GM19455 (cell line): ENCODE data around the gene SLC6A19.

Experiments used
- ATAC-seq: cut with Tn5 transposase; IDR thresholded peaks from one replicate; pipeline ENCODE4 v1.9.1; 2021; ENCODE audit not compliant: unreplicated experiment

The SLC6A19 gene

DNA sequence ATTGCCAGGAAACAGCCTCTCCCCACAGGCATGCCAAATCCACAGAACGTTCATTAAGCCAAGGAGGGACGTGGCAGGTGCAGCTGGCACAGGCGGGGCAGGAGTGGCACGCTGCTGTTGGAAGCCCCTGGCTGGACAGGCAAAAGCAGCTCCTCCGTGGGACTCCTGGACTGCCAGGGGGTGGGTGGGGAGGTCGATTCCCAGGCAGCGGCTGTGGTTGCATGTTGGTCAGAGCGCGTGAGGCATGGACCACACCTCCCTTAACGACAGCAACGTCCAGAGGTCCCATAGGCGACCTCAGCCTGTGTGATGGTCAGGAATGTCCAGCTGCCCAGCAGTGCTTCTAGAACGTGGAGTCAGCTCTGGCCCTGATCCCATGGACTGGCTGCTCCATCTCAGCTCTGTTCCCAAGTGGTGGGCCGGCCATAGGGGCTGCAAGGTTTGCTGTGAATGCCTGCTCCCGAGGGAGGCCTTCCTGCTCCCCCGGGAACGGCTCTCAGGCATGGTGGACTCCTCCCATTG, 6.9 kb downstream of the SLC6A19 start:
- ATAC-seq = no peak

DNA sequence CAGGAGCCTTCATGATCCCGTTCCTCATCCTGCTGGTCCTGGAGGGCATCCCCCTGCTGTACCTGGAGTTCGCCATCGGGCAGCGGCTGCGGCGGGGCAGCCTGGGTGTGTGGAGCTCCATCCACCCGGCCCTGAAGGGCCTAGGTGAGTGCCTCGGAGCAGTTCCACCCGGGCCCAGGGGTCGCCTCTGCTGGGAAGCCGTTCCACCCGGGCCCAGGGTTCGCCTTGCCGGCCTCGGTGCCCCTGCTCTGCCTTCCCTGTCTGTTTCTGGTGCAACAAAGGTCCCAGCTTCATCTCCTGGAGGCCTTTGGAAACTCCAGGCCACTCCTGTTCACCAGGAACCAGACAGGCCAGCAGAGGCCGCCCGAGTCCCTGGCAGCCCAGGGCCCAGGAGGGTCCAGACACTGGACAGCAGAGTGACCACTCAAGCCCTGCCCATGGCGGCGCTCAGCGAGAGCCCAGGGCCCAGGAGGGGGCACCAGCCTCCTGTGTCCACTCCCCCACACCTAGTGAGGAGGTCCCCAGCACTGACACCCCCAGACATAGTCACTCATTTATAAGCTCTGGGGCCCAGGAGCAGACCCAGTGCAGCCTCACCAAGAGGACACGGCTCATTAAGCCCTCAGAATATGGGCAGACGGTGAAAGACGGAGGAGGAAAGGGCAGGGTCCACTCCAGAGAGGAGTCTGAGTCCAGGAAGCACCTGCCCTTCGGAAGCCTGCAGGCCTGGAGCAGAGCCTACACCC, 7.5 kb downstream of the SLC6A19 start:
- ATAC-seq = no peak

DNA sequence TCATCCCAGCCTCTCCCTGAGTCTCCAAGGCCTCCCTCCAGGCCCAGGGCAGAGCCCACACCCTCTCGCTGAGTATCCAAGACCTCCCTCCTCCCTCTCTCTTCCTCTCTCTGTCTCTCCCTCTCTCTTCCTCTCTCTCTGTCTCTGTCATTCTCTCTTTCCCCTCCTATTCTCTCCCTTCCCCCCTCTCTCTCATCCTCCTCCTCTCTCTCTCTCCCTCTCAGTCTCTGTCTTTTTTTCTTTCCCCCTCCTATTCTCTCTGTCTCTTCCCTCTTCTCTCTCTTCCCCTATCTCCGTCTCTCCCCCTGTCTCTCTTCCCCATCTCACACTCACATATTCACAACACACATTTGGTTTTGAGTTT, 8.1 kb downstream of the SLC6A19 start:
- ATAC-seq = no peak

DNA sequence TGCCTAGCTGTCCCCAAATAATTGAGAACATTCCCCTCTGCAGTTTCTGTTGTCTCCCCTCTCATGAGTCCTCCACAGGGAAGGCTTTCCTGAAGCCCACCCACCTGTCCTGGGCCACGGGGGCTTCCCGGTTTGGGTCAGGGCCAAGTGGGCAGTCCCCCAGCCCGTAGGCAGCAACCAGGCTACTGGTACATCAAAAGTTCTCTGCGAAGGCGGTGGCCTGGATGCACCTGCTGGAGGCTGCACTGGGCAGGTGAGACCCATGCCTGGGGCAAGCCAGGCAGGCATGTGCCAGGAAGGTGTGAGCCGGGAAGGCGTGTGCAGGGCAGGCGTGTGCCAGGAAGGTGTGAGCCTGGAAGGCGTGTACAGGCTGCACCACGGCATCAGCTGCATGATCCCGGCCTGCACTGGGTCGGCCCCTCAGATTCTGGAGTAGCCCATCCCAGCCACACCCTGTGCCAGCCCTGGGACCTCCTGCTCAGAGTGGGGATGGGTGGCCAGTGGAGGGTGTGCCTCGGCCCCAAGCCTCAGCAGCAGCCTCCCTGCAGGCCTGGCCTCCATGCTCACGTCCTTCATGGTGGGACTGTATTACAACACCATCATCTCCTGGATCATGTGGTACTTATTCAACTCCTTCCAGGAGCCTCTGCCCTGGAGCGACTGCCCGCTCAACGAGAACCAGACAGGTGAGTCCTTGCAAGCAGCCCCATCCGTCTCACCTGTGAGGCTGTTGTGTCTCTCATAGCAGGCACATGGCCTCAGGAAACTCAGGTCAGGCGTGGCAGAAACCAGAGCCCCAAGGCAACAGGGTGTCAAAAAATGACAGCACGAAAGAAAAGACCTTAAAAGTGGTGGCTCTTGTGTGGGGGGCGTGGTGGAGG, 8.7 kb downstream of the SLC6A19 start:
- ATAC-seq = no peak

DNA sequence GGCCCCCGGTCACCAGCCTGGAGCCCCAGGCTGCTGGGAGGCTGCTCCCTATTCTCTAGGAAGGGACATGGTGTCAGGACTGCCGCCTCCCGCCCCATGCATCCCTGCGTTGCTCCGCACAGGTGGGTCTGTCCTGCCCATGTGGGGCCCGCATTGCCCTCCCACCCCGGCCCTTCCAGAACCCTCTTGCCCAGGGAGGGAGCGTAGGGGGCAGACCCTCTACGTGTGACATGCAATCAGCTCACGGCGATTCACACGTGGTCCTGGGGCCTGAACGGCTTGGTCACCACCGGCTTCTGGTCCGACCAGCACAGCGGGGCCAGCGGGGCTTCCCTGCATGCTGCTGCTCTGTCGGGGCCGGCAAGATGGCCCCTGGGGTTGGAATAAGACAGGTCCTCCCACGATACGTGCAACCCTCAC, 9.4 kb downstream of the SLC6A19 start:
- no peak for ATAC-seq

DNA sequence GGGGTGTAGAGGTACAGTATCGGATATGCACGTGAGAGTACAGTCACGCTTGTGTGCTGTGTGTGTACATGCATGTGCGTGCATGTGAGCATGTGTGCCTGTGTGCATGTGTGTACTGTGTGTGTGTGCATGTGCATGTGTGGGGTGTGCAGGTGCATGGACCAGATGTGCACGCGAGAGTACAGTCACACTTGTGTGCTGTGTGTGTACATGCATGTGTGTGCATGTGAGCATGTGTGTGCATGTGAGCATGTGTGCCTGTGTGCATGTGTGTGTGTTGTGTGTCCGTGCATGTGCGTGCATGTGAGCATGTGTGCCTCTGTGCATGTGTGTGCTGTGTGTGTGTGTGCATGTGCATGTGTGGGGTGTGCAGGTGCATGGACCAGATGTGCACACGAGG, 10.3 kb downstream of the SLC6A19 start:
- ATAC-seq = no peak

DNA sequence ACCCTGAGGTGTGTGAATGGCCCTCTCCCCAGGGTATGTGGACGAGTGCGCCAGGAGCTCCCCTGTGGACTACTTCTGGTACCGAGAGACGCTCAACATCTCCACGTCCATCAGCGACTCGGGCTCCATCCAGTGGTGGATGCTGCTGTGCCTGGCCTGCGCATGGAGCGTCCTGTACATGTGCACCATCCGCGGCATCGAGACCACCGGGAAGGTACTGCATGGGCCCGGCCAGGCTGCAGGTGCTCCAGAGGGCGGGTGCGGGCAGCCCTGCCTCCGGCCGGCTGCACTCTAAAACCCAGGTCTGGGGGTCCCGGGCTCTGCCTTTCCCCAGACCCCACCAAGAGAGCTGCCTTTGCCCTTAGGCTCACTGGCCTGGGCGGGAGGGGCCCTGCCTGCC, 10.9 kb downstream of the SLC6A19 start:
- no peak for ATAC-seq

DNA sequence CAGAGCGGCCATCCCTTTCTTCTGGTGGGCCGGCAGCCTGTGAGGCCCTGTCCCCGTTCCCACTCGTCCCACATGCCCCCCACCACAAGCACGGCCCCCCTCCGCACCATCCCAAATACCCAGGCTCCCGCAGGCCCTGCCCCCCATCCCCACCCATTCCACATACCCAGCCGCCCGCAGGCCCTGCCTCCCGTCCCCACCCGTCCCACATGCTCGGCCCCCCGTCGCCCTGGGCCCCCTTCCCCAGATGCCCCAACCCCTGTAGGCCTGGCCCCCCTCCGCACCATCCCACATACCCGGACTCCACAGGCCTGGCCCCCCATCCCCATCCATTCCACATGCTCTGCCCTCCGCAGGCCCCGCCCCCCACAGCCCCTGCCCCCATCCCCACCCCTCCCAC, 11.5 kb downstream of the SLC6A19 start:
- ATAC-seq = no peak

DNA sequence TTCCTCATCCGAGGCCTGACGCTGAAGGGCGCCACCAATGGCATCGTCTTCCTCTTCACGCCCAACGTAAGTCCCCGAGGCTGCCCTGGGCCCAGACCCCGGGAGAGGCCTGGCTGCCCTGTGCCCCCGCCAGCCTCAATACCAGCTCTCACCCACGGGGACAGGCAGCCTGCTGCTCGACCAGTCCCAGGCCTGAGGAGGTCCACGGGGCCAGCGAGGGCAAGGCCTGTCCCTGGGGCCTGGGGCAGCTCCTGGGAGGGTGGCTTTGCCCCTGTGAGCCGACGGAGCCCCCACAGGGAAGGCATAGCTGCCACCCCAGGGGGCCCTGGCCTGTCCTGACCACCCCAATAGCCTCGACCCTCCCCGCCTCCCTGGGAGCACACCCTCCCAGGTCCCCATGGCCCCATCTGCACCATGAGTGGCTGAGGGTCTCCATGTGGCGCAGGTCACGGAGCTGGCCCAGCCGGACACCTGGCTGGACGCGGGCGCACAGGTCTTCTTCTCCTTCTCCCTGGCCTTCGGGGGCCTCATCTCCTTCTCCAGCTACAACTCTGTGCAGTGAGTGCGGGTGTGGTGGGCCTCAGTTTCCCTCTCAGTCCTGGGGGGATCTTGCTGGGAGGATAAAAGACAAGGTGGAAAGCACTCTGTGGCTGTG, 12.2 kb downstream of the SLC6A19 start:
- no peak for ATAC-seq

DNA sequence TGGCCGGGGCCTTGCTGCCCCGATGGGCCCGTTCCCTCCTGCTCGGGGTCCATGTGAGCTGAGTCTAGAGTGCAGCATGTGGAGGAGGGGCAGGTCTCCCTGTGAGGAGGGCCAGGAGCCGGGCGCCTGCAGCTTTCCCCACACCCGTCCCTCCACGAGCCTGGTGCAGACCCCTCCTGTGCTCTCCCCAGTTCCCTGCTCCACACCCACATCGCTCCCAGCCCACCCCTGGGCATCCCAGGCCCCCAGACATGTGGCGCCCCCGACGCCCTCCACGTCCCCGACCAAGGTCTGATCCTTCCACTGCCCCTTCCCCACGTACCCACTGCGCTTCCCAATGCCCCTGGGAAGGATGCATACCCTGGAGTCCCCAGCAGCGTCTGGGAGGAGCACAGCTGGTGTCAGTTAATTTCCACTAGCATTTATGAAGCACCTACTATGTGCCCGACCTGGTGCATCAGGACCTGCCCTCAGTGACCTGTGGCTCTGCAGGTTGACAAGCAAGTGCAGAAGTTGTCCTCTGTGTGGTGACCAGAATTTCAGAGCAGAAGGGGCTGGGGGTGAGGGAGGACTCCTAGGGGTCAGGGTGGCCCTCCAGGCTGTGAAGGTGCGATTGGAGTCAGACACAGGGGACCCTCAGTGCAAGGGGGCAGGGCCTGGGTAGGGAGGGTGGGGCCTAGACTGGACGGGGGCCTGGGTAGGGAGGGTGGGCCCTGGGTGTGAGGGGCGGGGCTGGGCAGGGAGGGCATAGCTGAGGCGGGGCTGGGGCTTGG, 13.0 kb downstream of the SLC6A19 start:
- ATAC-seq = no peak

DNA sequence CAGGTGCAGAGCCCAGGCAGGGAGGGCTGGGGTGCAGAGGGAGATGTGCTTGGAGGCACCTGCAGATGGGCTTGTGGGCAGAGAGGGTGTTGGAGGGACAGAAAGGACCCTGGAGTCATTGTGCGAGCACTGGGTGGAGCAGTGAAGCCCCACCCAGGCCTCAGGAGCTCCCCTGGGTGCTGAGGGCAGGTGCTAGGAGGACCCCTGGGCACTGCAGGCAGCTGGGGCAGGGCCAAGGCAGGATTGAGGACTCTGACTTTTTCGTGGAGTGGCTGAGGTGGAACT, 13.5 kb downstream of the SLC6A19 start:
- ATAC-seq = no peak

DNA sequence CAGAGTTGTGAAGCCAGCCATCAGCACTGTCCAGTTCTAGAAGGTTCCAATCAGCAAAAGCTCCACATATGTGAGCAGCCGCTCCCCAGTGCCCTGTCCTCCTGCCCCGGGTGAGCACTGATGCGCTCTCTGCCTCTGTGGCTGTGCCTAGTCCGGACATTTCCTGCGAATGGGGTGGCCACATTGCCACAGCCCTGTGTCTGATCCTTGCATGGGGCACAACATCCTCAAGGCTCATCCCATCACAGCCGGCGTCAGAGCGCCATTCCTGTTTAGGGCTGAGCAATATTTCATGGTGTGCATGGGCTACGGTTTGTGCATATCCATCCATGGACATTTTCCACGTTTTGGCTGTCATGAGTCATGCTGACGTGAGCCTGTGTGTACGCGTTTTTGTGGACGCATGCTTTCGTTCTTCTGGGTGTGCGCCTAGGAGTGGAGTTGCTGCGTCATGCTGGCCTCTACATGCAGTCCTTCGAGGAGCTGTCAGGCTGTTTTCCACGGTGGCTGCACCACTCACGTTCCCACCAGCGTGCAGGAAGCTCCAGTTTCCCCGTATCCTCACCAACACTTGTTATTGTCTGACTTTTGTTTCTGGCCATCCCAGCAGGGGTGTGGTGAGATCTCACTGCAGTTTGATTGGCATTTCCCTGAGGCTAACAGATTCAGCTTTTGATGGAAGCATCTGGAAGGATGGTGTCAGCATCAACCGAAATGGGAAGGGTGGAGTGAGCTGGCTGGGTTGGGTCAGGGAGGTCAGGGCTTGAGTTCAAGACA, 14.1 kb downstream of the SLC6A19 start:
- ATAC-seq = no peak

DNA sequence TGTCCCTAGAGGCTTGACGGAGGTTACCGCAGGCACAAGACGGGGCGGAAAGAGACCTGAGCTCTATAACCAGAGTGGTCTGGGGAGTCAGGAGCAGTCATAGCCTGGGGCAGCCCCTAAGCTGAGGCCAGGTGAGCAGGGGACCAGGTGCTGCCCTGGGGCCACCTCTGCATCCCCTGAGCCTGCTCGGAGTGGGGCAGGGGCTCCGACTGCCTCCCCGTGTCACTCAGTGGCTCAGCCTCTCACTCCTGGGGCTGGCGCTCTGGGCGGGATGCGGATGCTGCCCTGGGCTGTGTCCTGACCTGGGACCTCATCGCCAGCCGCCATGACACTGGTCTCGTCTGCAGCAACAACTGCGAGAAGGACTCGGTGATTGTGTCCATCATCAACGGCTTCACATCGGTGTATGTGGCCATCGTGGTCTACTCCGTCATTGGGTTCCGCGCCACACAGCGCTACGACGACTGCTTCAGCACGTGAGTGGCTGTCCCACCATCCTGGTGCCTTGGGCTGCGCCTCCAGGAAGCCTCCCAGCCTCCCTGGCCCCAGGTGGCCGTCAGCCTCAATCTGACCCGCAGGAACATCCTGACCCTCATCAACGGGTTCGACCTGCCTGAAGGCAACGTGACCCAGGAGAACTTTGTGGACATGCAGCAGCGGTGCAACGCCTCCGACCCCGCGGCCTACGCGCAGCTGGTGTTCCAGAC, 15.0 kb downstream of the SLC6A19 start:
- no peak for ATAC-seq

DNA sequence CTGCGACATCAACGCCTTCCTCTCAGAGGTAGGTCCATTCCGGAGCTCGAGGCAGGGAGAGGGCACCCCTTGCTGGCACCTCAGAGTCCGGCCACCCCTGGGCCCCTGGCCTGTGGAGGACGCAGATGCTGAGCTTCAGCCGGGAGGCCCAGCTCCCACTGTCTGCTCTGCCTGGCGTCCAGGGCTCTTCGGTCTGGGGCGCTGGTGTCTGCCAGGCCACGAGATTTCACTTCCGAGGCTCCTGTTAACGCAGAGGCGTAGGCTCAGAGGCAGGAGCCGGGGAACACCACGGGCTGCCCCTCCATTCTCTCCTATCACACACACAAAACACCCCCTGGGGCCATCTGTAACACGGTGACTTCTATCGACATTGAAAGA, 15.5 kb downstream of the SLC6A19 start:
- no peak for ATAC-seq

DNA sequence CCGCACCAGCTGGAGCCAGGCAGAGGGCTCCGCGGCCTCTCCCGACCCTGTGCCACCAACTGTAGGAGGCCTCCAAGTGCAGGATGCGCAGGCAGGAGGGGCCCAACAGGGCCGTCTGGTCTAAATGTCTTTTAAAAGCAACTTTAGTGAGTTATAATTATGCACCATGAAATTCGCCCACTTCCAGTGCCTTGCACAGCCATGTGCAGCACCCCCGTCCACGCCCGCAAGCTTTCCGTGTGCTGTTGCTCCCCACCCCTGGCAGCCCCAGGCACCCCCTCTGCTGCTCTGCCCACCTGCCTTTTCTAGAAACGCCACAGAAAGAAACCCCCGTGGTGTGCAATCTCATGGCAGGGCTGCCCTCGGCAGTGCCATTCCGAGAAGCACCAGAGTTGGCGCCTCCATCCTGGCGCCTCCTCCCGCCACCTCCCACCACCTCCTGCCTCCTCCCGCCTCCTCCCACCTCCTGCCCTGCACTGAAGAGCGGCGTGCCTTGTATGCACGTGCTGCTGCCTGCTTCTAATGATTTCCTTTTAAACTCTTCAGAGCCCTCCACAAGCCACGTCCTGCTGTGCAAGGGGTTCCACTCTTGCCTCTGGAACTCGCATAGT, 16.3 kb downstream of the SLC6A19 start:
- ATAC-seq = no peak

DNA sequence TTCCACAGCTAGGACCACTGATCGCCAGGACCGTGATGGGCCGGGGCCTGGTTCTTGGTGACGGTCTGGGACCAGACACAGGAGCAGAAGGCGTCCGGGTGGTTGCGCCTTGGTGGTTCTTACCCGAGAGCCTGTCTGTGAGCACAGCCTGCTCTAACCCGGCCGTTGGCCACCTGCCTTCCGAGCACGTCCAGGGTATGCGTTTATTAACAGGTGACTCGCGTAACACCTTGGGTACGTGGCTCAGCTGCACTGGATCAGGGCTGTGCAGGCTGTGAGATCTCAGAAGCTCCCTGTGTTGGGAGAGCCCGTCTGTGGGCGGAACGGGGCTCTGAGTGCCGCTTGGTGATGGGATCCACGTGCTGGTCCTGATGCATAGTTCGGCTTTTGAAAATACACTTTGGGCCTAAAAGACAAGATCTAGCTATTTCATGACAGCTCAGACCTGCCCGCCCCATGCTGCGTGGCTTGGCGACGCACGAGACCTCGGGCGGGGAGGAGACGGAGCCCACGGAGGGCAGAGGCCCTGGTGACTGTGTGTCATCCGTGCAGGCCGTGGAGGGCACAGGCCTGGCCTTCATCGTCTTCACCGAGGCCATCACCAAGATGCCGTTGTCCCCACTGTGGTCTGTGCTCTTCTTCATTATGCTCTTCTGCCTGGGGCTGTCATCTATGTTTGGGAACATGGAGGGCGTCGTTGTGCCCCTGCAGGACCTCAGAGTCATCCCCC, 17.1 kb downstream of the SLC6A19 start:
- no peak for ATAC-seq

DNA sequence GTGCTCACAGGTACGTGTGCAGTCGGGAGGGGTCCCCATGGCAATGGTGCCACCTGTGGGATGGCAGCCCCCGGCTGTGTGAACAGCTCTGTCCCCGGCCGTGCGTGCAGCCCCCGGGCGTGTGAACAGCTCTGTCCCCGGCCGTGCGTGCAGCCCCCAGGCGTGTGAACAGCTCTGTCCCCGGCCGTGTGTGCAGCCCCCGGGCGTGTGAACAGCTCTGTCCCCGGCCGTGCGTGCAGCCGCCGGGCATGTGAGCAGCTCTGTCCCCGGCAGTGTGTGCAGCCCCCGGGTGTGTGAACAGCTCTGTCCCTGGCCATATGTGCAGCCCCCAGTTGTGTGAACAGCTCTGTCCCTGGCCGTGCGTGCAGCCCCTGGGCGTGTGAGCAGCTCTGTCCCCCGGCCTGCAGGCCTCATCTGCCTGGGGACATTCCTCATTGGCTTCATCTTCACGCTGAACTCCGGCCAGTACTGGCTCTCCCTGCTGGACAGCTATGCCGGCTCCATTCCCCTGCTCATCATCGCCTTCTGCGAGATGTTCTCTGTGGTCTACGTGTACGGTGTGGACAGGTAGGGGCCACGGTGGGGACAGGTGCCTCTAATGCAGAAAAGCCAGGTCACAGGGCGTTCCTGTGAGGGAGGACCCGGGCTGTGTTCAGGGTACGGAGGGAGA, 17.8 kb downstream of the SLC6A19 start:
- no peak for ATAC-seq

DNA sequence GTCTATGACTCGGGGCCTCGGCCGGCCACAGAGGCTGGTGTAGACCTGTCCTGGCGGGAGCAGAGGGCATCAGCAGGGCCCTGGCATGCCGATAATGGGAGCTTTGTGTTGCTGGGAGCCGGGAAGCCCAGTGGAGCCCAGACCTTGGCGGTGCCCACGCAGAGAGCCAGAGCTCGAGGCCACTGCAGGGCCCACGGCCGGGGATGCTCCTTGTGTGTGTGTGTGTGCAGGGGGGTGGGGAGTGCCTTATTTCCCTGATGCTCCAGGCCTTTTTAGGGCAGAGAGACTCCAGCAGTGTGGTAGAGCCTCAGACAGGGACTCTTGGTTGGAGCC, 18.3 kb downstream of the SLC6A19 start:
- ATAC-seq = no peak
